Mesenchymal stem cell (in vitro differentiated cells and primary cell): Measurements from ENCODE around the gene FAM168A.

Experiments
- DNase-seq: peaks from one replicate; pipeline ENCODE4 v3.0.0-alpha.2; 2013
- H2AFZ ChIP-seq: one replicate; pipeline ENCODE4 v1.6.1; 2013; ENCODE audit warnings: low read depth, mild to moderate bottlenecking, control low read depth, inconsistent platforms, low read length, moderate library complexity
- H2AK5ac ChIP-seq: 2 replicates; pipeline ENCODE4 v1.6.1; 2013; ENCODE audit warnings: low read length, moderate library complexity, mild to moderate bottlenecking, inconsistent platforms; ENCODE audit not compliant: severe bottlenecking
- H2BK120ac ChIP-seq: one replicate; pipeline ENCODE4 v1.6.1; 2013; ENCODE audit warnings: low read depth, mild to moderate bottlenecking, inconsistent platforms, low read length, moderate library complexity
- H2BK12ac ChIP-seq, 2 experiments: one replicate each; pipeline ENCODE4 v1.6.1; 2013; ENCODE audit warnings: inconsistent platforms in 2 of 2, low read length in 2 of 2, mild to moderate bottlenecking in 2 of 2, moderate library complexity in 2 of 2, control low read depth in 1 of 2
- H2BK15ac ChIP-seq: one replicate; pipeline ENCODE4 v1.6.1; 2013; ENCODE audit warnings: mild to moderate bottlenecking, low read depth, inconsistent platforms; ENCODE audit not compliant: poor library complexity, severe bottlenecking
- H2BK5ac ChIP-seq: 2 replicates; pipeline ENCODE4 v1.6.1; 2013; ENCODE audit warnings: low read depth, mild to moderate bottlenecking, low read length, control low read depth, inconsistent platforms; ENCODE audit not compliant: poor library complexity, severe bottlenecking
- H3K14ac ChIP-seq, 2 experiments: one replicate each; pipeline ENCODE4 v1.6.1; 2013; ENCODE audit warnings: inconsistent platforms in 2 of 2, low read length in 2 of 2, control low read depth in 1 of 2, mild to moderate bottlenecking in 1 of 2, moderate library complexity in 1 of 2
- H3K18ac ChIP-seq, 2 experiments: one replicate each; pipeline ENCODE4 v1.6.1; 2013; ENCODE audit warnings: inconsistent platforms in 2 of 2, low read length in 2 of 2, control low read depth in 1 of 2, low read depth in 1 of 2, mild to moderate bottlenecking in 1 of 2
- H3K23ac ChIP-seq, 2 experiments: one replicate each; pipeline ENCODE4 v1.6.1; 2013; ENCODE audit warnings: inconsistent platforms in 2 of 2, low read length in 2 of 2, mild to moderate bottlenecking in 2 of 2, moderate library complexity in 2 of 2, control low read depth in 1 of 2
- H3K27ac ChIP-seq: 2 replicates; pipeline ENCODE4 v1.5.1; 2013; ENCODE audit warnings: mild to moderate bottlenecking, moderate library complexity, low read length, control low read depth, inconsistent platforms; ENCODE audit not compliant: poor library complexity, severe bottlenecking
- H3K27me3 ChIP-seq, 2 experiments: 2 replicates each; pipeline versions ENCODE4 v1.6.1 to v1.7.0; 2013; ENCODE audit warnings: low read length in 2 of 2, mild to moderate bottlenecking in 2 of 2, moderate library complexity in 2 of 2, control low read depth in 1 of 2, inconsistent platforms in 1 of 2; ENCODE audit not compliant: control insufficient read depth in 1 of 2, insufficient read depth in 1 of 2
- H3K36me3 ChIP-seq, 2 experiments: 2 replicates each; pipeline versions ENCODE4 v1.6.1 to v1.7.0; 2013; ENCODE audit warnings: low read length in 2 of 2, control low read depth in 1 of 2, inconsistent platforms in 1 of 2, low read depth in 1 of 2, mild to moderate bottlenecking in 1 of 2; ENCODE audit not compliant: insufficient read depth in 2 of 2, control insufficient read depth in 1 of 2
- H3K4ac ChIP-seq, 2 experiments: one replicate each; pipeline ENCODE4 v1.6.1; 2013; ENCODE audit warnings: inconsistent platforms in 2 of 2, low read length in 2 of 2, mild to moderate bottlenecking in 2 of 2, moderate library complexity in 2 of 2, control low read depth in 1 of 2, low read depth in 1 of 2
- H3K4me1 ChIP-seq: 2 replicates; pipeline ENCODE4 v1.6.1; 2013; ENCODE audit warnings: low read depth, low read length, control low read depth; ENCODE audit not compliant: control insufficient read depth, insufficient read depth
- H3K4me2 ChIP-seq: 2 replicates; pipeline ENCODE4 v1.6.1; 2013; ENCODE audit warnings: low read length, mild to moderate bottlenecking, inconsistent platforms; ENCODE audit not compliant: poor library complexity, severe bottlenecking
- H3K4me3 ChIP-seq, 2 experiments: 2 replicates each; pipeline versions ENCODE4 v1.5.1 to v1.7.0; 2013; ENCODE audit warnings: low read length in 2 of 2, mild to moderate bottlenecking in 2 of 2, control low read depth in 1 of 2, low read depth in 1 of 2; ENCODE audit not compliant: insufficient read depth in 1 of 2
- H3K79me1 ChIP-seq: replicated peaks from 2 replicates; pipeline ENCODE4 v1.6.1; 2013; ENCODE audit warnings: mild to moderate bottlenecking, control low read depth, low read length, inconsistent platforms; ENCODE audit not compliant: poor library complexity, severe bottlenecking
- H3K9ac ChIP-seq: 2 replicates; pipeline ENCODE4 v1.7.0; 2013; ENCODE audit warnings: mild to moderate bottlenecking, low read length, moderate library complexity
- H3K9me3 ChIP-seq: 2 replicates; pipeline ENCODE4 v1.7.0; 2013; ENCODE audit warnings: mild to moderate bottlenecking, low read length; ENCODE audit not compliant: control insufficient read depth
- H4K8ac ChIP-seq: one replicate; pipeline ENCODE4 v1.6.1; 2013; ENCODE audit warnings: inconsistent platforms, mild to moderate bottlenecking, low read length, moderate library complexity
- H4K91ac ChIP-seq: one replicate; pipeline ENCODE4 v1.6.1; 2013; ENCODE audit warnings: mild to moderate bottlenecking, low read length, inconsistent platforms
- WGBS: methylation state at CpG from one replicate; pipeline ENCODE4 v1.1.7; 2013; ENCODE audit warnings: mixed read lengths; 5-methylcytosine and 5-hydroxymethylcytosine counted together

FAM168A gene

GRCh38 chr11:73506038-73506437 lies 91.9 kb downstream of the FAM168A start:
- WGBS: 96% methylated on average over 1 of the region's 2 CpGs
- Histone ChIP-seq H4K91ac (no peak overlapping the region), H3K79me1 (peaks cover 16% of the 10 kb centered on the region), H2AK5ac (no peak overlapping the region), H2BK12ac (no peak overlapping the region), H3K4me1 (peaks cover 2% of the 10 kb centered on the region), H2BK5ac (no peak overlapping the region), H3K14ac (no peak overlapping the region), H3K27ac (no peak overlapping the region), H2AFZ (no peak overlapping the region), H3K23ac (no peak overlapping the region), H3K4me2 (no peak overlapping the region), H2BK120ac (no peak overlapping the region), H3K4me3 (no peak overlapping the region), H3K9ac (no peak overlapping the region), H3K9me3 (no peaks in the 10 kb centered on the region), H3K36me3 (no peaks in the 10 kb centered on the region), H4K8ac (no peak overlapping the region), H2BK15ac (no peak overlapping the region), H3K4ac (no peak overlapping the region), H3K18ac (no peak overlapping the region), H3K27me3 (no peaks in the 10 kb centered on the region)
- DNase-seq: no peak

GRCh38 chr11:73498343-73498742 lies 99.6 kb downstream of the FAM168A start:
- no peak overlapping the region for H3K18ac ChIP-seq
- H2BK120ac ChIP-seq: no peak overlapping the region
- H3K14ac ChIP-seq: peak overlapping the region in 1 of 2 experiments; percentile 57
- no peak for DNase-seq
- no peak overlapping the region for H3K27ac ChIP-seq
- no peak overlapping the region for H2AK5ac ChIP-seq
- H3K79me1 ChIP-seq: peaks cover 24% of the 10 kb centered on the region
- 92% methylated on average over 6 of the region's 6 CpGs for WGBS
- no peak overlapping the region for H3K4me2 ChIP-seq
- no peak overlapping the region for H3K23ac ChIP-seq
- no peaks in the 10 kb centered on the region for H3K27me3 ChIP-seq
- no peak overlapping the region for H2BK15ac ChIP-seq
- no peak overlapping the region for H4K8ac ChIP-seq
- H3K4me1 ChIP-seq: peaks cover 5% of the 10 kb centered on the region
- no peak overlapping the region for H2AFZ ChIP-seq
- no peak overlapping the region for H2BK12ac ChIP-seq
- no peaks in the 10 kb centered on the region for H3K9me3 ChIP-seq
- H3K36me3 ChIP-seq: peaks cover 0 to 5% of the 10 kb centered on the region in 2 experiments
- H2BK5ac ChIP-seq: no peak overlapping the region
- H3K4ac ChIP-seq: no peak overlapping the region
- no peak overlapping the region for H3K4me3 ChIP-seq
- H3K9ac ChIP-seq: no peak overlapping the region
- no peak overlapping the region for H4K91ac ChIP-seq

- Histone ChIP-seq H3K9me3 (no peaks in the 10 kb centered on the region), H3K27me3 (no peaks in the 10 kb centered on the region), H3K23ac (no peak overlapping the region), H2AFZ (no peak overlapping the region), H3K27ac (no peak overlapping the region), H3K4me1 (peaks cover 5% of the 10 kb centered on the region), H3K4me3 (no peak overlapping the region), H3K14ac (no peak overlapping the region), H3K9ac (no peak overlapping the region), H2BK12ac (no peak overlapping the region), H2BK15ac (no peak overlapping the region), H2AK5ac (no peak overlapping the region), H3K4ac (no peak overlapping the region), H3K36me3 (peaks cover 0 to 5% of the 10 kb centered on the region in 2 experiments), H4K8ac (no peak overlapping the region), H4K91ac (no peak overlapping the region), H3K79me1 (peaks cover 31% of the 10 kb centered on the region), H2BK5ac (no peak overlapping the region), H3K18ac (no peak overlapping the region), H2BK120ac (no peak overlapping the region), H3K4me2 (no peak overlapping the region)
- no peak for DNase-seq
- WGBS: 100% methylated on average over 2 of the region's 6 CpGs
Observed at GRCh38 chr11:73496134-73496533, 101.8 kb downstream of the FAM168A start.

- 100% methylated on average over 2 of the region's 2 CpGs for WGBS
- Histone ChIP-seq H2AK5ac (no peak overlapping the region), H3K4me1 (peaks cover 5% of the 10 kb centered on the region), H3K27me3 (no peaks in the 10 kb centered on the region), H3K4ac (no peak overlapping the region), H2AFZ (no peak overlapping the region), H3K4me3 (no peak overlapping the region), H3K27ac (no peak overlapping the region), H3K9ac (no peak overlapping the region), H2BK120ac (no peak overlapping the region), H4K8ac (no peak overlapping the region), H2BK5ac (no peak overlapping the region), H4K91ac (no peak overlapping the region), H3K9me3 (no peaks in the 10 kb centered on the region), H2BK15ac (no peak overlapping the region), H3K18ac (no peak overlapping the region), H3K23ac (no peak overlapping the region), H3K79me1 (peaks cover 34% of the 10 kb centered on the region), H2BK12ac (no peak overlapping the region), H3K14ac (no peak overlapping the region), H3K4me2 (no peak overlapping the region), H3K36me3 (peaks cover 0 to 5% of the 10 kb centered on the region in 2 experiments)
- DNase-seq: no peak
Observed at GRCh38 chr11:73495731-73496130, 102.2 kb downstream of the FAM168A start.
